RPMI7951 (cell line): Measurements from ENCODE around the gene PARL. TPM values are rescaled to one million over a fixed set of nuclear protein-coding genes. Genes with fewer than 3 reads are reported as not detected.
A peak's percentile ranks its signal among the peaks of the same experiment; 100 is the strongest.

ENCODE experiments used
- DNase-seq: peaks from one replicate; pipeline ENCODE4 v3.0.0-alpha.2; 2012; ENCODE audit warnings: low read depth
- total RNA-seq: library from RNA; depleted of rRNA; stranded (reverse); fragments of >200 nt; shearing (Covaris generic); gene quantifications from 2 replicates; pipeline ENCODE4 v1.2.3, GENCODE V29; 2014; rRNA removed

Gene PARL
- total RNA-seq = 39.9 and 46.2 TPM in 2 replicates

GRCh38 chr3:183884427-183885296 is at the start of gene PARL:
Gene PARL, minus strand, starts transcription at chr3:183884880. Its CDS starts 34 bp downstream, at chr3:183884846.
- peak; percentile 89 for DNase-seq

DNA sequence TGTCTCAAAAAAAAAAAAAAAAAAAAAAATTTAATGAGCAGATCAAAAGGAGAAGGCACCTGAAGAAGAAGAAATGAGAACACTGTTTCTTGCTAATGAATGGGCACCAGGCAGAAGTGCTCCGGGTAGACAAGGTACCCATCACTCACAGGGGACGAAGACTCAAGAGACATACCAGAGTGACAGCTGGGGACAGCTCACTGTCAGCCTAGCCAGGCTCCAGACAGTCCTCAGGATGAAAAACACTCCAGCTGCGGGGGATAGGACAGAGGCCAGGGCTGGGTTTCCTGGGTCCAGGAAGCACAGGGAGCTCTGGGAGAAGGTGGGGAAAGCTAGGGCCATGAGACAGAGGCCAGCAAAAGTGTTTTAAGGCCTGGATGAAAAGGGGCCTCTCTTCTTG is 48.5 kb upstream of the PARL start:
- no peak for DNase-seq

- DNase-seq = no peak
Observed at GRCh38 chr3:183931881-183932280, 47.2 kb upstream of the PARL start.

- no peak for DNase-seq
Observed at GRCh38 chr3:183930086-183930485, 45.4 kb upstream of the PARL start.

- no peak for DNase-seq
Observed at GRCh38 chr3:183927059-183927458, 42.4 kb upstream of the PARL start.

- DNase-seq = no peak
Observed at GRCh38 chr3:183924956-183925355, 40.3 kb upstream of the PARL start.

DNA sequence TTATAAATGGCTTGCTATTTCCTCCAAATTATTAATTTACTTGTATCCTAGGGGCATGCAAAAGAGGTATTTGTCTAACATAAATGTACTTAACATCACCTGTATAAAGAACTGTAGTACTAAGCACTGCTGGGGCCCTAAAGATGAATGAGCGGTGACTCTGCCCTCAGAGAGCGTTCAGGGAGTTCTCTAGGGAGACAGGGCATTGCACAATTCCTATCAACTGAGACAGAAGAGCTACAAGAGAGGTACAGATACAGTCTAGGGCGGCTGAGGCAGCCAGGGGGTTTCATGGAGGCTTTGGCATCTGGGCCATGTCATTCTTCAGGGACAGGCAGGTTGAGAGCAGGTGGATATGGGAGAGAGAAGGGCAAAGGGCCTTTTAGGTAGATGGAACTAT is 39.9 kb upstream of the PARL start:
- no peak for DNase-seq

DNA sequence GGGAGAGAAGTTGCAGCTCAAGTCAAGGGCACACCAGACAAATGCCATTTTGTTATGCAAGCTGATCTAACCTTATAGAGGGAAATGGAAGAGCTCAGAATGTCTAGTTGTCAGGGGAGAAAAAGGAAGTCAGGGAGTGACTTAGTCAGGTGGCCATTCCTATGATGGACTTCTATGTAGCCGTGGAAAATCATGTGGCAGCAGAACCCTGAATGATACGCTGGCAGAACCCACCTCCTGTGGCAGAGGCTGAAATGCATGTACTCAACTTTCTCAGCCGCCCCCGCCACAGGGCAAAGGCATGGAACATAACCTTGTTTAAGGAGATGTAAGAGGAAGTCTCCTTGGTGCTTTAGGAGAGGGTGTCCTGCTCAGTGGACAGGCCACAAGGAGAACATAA is 37.7 kb upstream of the PARL start:
- DNase-seq = no peak

DNA sequence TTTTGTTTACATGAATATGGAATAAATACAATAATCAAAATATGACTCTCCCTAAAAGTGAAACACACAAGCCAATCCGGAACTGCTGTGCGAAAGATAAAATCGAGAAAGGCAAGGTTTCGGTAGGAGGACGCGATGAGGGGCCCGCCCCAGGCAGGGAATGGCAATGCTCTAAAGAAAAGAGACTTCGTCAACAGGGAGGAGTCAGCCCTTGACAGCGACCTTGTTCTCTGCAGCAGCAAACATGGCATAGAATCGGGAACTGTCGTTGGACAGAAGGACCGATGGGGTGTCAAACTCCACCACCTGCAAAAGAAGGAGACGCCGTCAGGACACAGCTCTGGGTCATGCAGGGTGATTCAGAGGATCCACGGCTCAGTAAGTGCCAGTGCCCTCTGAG is 36.4 kb upstream of the PARL start:
- no peak for DNase-seq

DNA sequence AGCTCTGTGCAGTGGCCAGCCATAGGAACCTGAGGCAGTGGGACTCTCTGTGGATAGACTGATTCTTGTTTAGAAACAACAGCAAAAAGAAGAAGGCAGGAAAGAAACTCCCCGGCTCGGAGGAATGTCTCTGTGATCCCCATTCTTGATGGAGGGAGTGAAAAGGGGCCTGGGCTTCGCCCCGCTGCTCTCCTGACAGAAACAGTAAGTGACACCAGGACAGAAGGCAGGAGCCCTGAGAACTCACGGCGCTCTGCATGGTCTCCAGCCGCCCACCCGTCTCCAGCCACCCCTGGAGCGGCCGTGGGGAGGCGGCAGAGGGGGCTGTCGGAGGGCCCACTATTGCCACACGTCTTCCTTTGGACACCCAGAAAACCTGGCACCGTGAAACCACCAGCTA is 35.7 kb upstream of the PARL start:
- DNase-seq = no peak

GRCh38 chr3:183918178-183918577 is 33.5 kb upstream of the PARL start:
- no peak for DNase-seq

DNA sequence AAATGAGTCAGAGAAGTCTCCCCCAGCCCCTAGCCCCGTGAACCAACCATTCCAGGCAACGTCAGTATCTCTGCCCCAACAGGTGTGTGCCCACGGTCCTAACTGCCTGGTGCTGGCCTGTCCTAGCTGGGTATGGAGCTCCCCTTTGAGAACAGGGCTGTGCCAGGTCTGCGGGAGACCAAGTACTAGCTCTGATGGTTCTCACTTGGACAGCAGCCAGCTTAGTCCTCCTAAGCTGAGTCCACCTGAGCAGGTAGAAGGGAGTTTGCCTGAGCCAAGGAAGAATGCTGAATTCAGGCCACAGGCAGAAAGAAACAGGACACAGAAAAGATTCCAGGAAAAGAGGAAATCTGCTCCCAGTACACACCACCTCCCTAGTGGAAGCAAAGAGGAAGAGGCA is 33.1 kb upstream of the PARL start:
- DNase-seq = no peak

GRCh38 chr3:183914856-183915255 is 30.2 kb upstream of the PARL start:
- DNase-seq = no peak

GRCh38 chr3:183913580-183913920 is 28.9 kb upstream of the PARL start:
- DNase-seq = no peak

GRCh38 chr3:183912895-183913579 is 28.4 kb upstream of the PARL start:
- DNase-seq = no peak

DNA sequence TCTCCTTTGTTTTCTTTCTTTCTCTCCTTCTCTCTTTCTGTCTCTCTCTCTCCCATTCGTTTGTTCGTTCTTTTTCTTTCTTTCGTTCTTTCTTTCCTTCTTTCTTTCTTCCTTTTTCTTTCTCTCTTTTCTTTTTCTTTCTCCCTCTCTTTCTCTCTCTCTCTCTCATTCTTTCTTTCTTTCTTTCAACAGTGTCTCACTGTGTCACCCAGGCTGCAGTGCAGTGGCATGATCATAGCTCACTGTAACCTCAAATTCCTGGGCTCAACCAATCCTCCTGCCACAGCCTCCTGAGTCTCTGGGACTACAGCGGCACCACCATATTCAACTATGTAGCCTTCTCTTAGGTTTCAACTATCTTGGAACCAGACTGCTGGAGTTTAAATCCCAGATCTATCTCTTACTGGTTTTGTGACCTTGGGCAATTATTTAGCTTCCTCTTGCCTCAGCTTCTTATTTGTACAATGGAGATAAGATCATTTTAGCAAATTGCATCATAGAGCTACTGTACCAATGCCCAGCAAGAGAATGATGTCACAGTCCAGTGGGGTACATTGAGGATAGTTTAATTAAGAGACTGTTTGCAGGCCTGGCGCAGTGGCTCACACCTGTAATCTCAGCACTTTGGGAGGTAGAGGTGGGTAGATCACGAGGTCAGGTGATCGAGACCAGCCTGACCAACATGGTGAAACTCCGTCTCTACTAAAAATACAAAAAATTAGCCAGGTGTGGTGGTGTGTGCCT is 27.3 kb upstream of the PARL start:
- DNase-seq = no peak

- no peak for DNase-seq
Observed at GRCh38 chr3:183911087-183911486, 26.4 kb upstream of the PARL start.

DNA sequence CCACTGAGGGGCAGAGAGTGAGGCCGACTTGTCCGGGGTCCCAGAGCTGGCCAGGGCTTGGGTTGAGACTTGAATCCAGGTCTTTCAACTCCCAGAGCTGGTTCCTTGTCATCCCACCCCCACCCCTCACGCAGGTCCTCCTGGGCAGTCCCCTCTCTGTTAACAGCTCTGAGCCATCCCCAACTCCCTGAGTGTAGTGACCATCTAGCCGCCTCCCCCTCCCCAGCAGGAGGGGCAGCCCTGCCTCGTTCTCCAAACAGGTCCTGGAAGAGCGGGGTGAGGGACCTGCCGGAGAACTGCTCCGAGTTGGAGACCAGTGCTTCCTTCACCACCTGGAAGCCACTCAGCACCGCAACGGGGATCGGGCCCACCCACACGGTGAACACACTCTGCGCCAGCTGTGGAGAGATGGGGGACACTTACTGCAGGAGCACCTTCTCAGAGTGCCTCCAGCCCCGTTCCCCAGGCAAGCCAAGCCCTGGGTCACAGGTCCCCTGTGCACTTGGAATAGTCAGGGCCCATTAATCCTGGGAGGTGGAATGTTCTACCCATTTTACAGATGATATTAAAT is 24.4 kb upstream of the PARL start:
- no peak for DNase-seq

- DNase-seq = no peak
Observed at GRCh38 chr3:183907911-183908331, 23.2 kb upstream of the PARL start.

- DNase-seq = no peak
Observed at GRCh38 chr3:183907176-183907575, 22.5 kb upstream of the PARL start.

DNA sequence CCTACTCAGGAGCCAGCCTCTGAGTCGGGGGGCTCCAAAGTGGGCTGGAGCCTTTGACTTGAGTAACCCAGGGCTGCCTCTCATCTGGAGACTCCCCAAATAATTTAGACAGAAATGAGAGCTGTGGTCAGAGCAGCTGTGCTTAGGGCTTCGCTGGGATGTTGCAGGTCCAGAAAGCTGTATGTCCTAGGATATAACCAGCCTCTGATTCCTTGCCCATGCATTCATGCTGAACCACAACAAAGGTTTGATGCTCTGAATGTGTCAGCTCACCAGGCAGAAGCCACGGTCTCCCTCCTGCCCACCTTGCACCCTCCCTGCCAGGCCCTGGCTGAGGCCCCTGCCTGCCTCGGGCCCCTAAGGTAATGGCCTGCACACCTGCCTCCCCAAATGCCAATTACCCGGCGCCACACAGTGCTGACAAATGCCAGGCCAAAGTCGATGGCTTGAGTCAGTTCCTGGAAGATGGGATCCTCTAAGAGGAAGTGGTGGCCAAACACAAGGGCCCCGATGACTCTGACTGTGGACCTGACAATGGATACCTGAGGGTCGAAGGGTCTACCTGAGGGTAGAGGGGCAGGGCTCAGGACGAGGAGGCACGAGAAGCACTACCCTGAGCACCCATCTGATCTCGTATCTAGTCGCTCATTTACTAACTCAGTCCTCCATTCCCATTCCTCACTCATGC is 21.7 kb upstream of the PARL start:
- no peak for DNase-seq
